Sigmoid colon (tissue), 4 donors: Measurements from ENCODE around the gene ZNF410.
"Not testable (repeated sequence)": the region's sequence is repeated elsewhere in the genome, so short reads cannot be mapped to it uniquely, and the experiment has no call there.

Experiments used
- EP300 ChIP-seq, 4 donors: sonication (generic); formaldehyde crosslinking; IDR thresholded peaks; one replicate each; pipeline ENCODE4 v1.6.1; 2017; ENCODE audit warnings: antibody characterized with exemption in 4 of 4
- POLR2A ChIP-seq, 2 donors: fragments of 450-650 bp; IDR thresholded peaks; one replicate each; pipeline ENCODE4 v1.6.1; 2016; ENCODE audit warnings: antibody characterized with exemption in 2 of 2, mild to moderate bottlenecking in 2 of 2, moderate library complexity in 2 of 2
- POLR2AphosphoS5 ChIP-seq, 4 donors: sonication (generic); formaldehyde crosslinking; IDR thresholded peaks; one replicate each; pipeline ENCODE4 v1.6.1; 2017; ENCODE audit warnings: antibody characterized with exemption in 4 of 4
- TF ChIP-seq, protein P1 (sequence below), 4 experiments: fragments of 450-650 bp in 3 of 4; fragments of 200-600 bp in 1 of 4; IDR thresholded peaks; one replicate each; pipeline ENCODE4 v1.5.1; 2016 to 2019; ENCODE audit warnings: antibody characterized with exemption in 4 of 4, mild to moderate bottlenecking in 3 of 4, moderate library complexity in 2 of 4

DNA sequence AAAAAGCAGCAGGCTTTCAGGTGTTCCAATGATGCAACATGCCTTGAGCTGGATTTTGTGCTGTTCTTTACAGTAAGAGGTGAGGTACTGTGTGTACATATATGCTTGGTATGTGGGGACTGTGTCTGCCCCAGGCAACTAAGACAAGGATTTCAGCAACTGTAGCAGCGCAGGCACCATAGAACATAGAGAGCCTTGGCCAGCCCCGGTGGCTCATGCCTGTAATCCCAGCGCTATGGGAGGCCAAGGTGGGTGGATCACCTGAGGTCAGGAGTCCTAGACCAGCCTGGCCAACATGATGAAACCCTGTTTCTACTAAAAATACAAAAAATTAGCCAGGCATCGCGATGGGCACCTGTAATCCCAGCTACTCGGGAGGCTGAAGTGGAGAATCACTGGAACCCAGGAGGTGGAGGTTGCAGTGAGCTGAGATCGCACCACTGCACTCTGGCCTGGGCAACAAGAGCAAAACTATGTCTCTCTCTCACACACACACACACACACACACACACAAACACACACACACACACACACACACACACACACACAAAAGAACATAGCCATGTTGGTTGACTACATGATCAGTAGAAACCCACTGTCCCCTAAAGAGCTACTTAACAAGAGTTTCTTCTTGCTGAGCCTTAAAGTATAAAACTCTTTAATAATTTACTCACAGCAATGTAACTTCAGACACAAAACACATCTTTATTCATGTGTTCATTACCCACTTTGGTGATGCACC lies 48.2 kb upstream of the ZNF410 start:
- TF ChIP-seq, protein P1, sequence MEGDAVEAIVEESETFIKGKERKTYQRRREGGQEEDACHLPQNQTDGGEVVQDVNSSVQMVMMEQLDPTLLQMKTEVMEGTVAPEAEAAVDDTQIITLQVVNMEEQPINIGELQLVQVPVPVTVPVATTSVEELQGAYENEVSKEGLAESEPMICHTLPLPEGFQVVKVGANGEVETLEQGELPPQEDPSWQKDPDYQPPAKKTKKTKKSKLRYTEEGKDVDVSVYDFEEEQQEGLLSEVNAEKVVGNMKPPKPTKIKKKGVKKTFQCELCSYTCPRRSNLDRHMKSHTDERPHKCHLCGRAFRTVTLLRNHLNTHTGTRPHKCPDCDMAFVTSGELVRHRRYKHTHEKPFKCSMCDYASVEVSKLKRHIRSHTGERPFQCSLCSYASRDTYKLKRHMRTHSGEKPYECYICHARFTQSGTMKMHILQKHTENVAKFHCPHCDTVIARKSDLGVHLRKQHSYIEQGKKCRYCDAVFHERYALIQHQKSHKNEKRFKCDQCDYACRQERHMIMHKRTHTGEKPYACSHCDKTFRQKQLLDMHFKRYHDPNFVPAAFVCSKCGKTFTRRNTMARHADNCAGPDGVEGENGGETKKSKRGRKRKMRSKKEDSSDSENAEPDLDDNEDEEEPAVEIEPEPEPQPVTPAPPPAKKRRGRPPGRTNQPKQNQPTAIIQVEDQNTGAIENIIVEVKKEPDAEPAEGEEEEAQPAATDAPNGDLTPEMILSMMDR (IDR thresholded peaks at IDR 0.05) = not testable (repeated sequence)
- TF ChIP-seq POLR2A, EP300, POLR2AphosphoS5 (IDR thresholded peaks at IDR 0.05): not testable (repeated sequence)
